ENCODE measurements around the gene VDAC2. TPM values are rescaled to one million over a fixed set of nuclear protein-coding genes. Genes with fewer than 3 reads are reported as not detected.

VDAC2 gene
- total RNA-seq, 2 experiments from 2014 or later, result 136 to 156 TPM

Other genes starting within 250 kb of the VDAC2 start
- 10 to 100 TPM; 13.8 TPM for gene SAMD8, start 99.1 kb upstream of the VDAC2 start, total RNA-seq
- gene COMTD1, start 25.2 kb downstream of the VDAC2 start, total RNA-seq, result 10 to 100 TPM; 39.8 to 43.2 TPM
- under 1 TPM; 0.35 to 0.80 TPM for gene ZNF503, start 191.0 kb downstream of the VDAC2 start, total RNA-seq
- not detected for gene LRMDA, start 220.8 kb downstream of the VDAC2 start, total RNA-seq